Natural killer cell (primary cell): ENCODE measurements around the gene COL27A1. TPM values are rescaled to one million over a fixed set of nuclear protein-coding genes. Genes with fewer than 3 reads are reported as not detected.

Experiments used
- ATAC-seq, 3 donors: fragments of 150-1000 bp in 2 of 3; fragments of 200-7000 bp in 1 of 3; cut with Tn5 transposase; 1 replicate in 1 of 3; 2 replicates in 2 of 3; pipeline ENCODE4 v1.10.0; 2021; ENCODE audit warnings: mild to moderate bottlenecking in 2 of 3, moderate library complexity in 2 of 3
- DNase-seq, 2 donors: peaks; one replicate each; pipeline versions ENCODE4 v3.0.0 to v3.0.0-alpha.2; 2013 to 2021; ENCODE audit warnings: mixed read lengths in 1 of 2
- H3K27ac ChIP-seq: one replicate; pipeline ENCODE4 v1.5.1; 2013; ENCODE audit warnings: mild to moderate bottlenecking, low read length
- H3K27me3 ChIP-seq: one replicate; pipeline ENCODE4 v1.6.1; 2013; ENCODE audit warnings: low read length; ENCODE audit not compliant: control insufficient read depth, insufficient read depth
- H3K36me3 ChIP-seq: one replicate; pipeline ENCODE4 v1.6.1; 2013; ENCODE audit warnings: low read length; ENCODE audit not compliant: control insufficient read depth, insufficient read depth
- H3K4me1 ChIP-seq: one replicate; pipeline ENCODE4 v1.6.1; 2013; ENCODE audit warnings: low read length; ENCODE audit not compliant: control insufficient read depth, insufficient read depth
- H3K4me3 ChIP-seq: one replicate; pipeline ENCODE4 v1.5.1; 2013; ENCODE audit warnings: low read length
- H3K9me3 ChIP-seq: one replicate; pipeline ENCODE4 v1.6.1; 2013; ENCODE audit warnings: low read length; ENCODE audit not compliant: control insufficient read depth, insufficient read depth
- H3K27ac Mint-ChIP-seq, 2 donors: one replicate each; pipeline ENCODE4 v1.8.0; 2022; ENCODE audit warnings: mild to moderate bottlenecking in 2 of 2, mixed read lengths in 2 of 2, moderate library complexity in 1 of 2
- H3K27me3 Mint-ChIP-seq, 2 donors: one replicate each; pipeline ENCODE4 v1.8.0; 2022; ENCODE audit warnings: low read depth in 2 of 2, mixed read lengths in 2 of 2
- H3K36me3 Mint-ChIP-seq: one replicate; pipeline ENCODE4 v1.8.0; 2022; ENCODE audit warnings: mixed read lengths
- H3K4me1 Mint-ChIP-seq, 2 donors: one replicate each; pipeline ENCODE4 v1.8.0; 2022; ENCODE audit warnings: mixed read lengths in 2 of 2
- H3K4me3 Mint-ChIP-seq: one replicate; pipeline ENCODE4 v1.8.0; 2022; ENCODE audit warnings: mild to moderate bottlenecking, moderate library complexity, mixed read lengths
- H3K9me3 Mint-ChIP-seq, 2 donors: one replicate each; pipeline ENCODE4 v1.8.0; 2022; ENCODE audit warnings: mixed read lengths in 2 of 2
- WGBS: methylation state at CpG from one replicate; pipeline ENCODE4 v1.1.7; 2013; ENCODE audit warnings: missing lambda C conversion rate; ENCODE audit not compliant: insufficient coverage; 5-methylcytosine and 5-hydroxymethylcytosine counted together
- intact Hi-C: fragments of 100-400 bp; cut with micrococcal nuclease; formaldehyde crosslinking; loops from one replicate; pipeline ENCODE4 v1.14.2; 2022
- total RNA-seq, 4 donors: library from RNA; stranded (reverse); fragments of 120-200 nt in 1 of 4; gene quantifications; one replicate each; pipeline versions ENCODE4 v1.2.3 to v1.2.4, GENCODE V29; 2013 to 2022
- TF ChIP-seq, protein P1 (sequence below): fragments of 200-600 bp; IDR thresholded peaks from one replicate; pipeline ENCODE4 v1.8.0; 2022; ENCODE audit warnings: antibody characterized with exemption

The COL27A1 gene
- total RNA-seq, 3 donors from 2014 or later (not counting 1 experiment from before 2014, with no cell fraction given): not detected

DNA sequence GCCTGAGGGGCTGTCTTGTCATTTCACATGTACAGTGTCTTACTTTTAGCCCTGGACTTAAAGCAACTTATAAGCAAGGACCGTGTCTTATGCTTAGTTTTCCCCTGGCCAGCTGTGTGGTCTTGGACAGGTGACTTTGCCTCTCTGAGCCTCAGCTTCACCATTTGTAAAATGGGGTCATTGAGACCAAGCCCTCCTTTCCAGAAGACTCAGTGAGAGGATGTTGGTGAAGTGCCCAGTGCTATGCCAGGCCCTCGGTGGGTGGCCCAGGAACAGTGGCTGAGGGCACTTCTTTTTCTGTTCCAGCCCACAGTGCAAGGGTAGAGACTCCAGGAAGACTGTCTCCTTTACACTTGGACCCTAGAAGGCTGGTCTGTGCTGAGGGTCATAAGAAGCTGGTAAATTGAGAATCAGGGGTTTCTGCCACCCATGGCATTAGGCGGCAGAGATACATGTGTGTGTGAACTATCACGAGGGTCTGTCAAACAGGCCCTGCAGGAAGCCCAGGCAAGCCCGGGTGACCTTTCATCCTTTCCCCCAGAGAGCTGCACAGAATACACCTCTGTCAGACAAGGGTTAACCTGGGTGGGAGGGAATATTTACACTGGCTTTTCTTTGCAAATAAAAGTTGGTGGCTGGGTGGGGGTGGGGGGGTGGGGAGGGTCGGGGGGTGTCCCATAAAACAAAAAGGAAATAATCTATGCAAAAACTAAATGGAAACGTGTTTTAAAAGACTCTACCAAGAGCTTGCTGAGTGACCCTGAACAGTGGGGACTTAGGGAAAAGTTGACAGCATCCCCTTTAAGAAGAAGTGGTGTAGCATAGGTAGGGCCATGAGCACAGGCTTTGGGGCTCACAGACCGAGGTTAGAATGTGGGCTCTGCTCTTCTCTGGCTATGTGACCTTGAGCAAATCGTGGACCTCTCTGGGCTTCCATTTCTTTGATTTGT is 35.8 kb upstream of the COL27A1 start:
- no peaks in the 10 kb centered on the region for H3K4me1 ChIP-seq
- H3K4me3 Mint-ChIP-seq: no peak overlapping the region
- H3K27me3 Mint-ChIP-seq: peaks cover 10 to 17% of the 10 kb centered on the region in 2 donors
- TF ChIP-seq, protein P1, sequence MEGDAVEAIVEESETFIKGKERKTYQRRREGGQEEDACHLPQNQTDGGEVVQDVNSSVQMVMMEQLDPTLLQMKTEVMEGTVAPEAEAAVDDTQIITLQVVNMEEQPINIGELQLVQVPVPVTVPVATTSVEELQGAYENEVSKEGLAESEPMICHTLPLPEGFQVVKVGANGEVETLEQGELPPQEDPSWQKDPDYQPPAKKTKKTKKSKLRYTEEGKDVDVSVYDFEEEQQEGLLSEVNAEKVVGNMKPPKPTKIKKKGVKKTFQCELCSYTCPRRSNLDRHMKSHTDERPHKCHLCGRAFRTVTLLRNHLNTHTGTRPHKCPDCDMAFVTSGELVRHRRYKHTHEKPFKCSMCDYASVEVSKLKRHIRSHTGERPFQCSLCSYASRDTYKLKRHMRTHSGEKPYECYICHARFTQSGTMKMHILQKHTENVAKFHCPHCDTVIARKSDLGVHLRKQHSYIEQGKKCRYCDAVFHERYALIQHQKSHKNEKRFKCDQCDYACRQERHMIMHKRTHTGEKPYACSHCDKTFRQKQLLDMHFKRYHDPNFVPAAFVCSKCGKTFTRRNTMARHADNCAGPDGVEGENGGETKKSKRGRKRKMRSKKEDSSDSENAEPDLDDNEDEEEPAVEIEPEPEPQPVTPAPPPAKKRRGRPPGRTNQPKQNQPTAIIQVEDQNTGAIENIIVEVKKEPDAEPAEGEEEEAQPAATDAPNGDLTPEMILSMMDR: no peak
- no peaks in the 10 kb centered on the region for H3K36me3 Mint-ChIP-seq
- H3K4me1 Mint-ChIP-seq: no peaks in the 10 kb centered on the region
- H3K9me3 Mint-ChIP-seq: no peaks in the 10 kb centered on the region
- no peaks in the 10 kb centered on the region for H3K27me3 ChIP-seq
- no peaks in the 10 kb centered on the region for H3K9me3 ChIP-seq
- no peak overlapping the region for H3K27ac Mint-ChIP-seq
- ATAC-seq (no peak), DNase-seq (no peak)
- intact Hi-C loops: no loop called here
- H3K27ac ChIP-seq: no peak overlapping the region
- no peaks in the 10 kb centered on the region for H3K36me3 ChIP-seq
- H3K4me3 ChIP-seq: no peak overlapping the region
- 84% methylated on average over 8 of the region's 9 CpGs for WGBS

DNA sequence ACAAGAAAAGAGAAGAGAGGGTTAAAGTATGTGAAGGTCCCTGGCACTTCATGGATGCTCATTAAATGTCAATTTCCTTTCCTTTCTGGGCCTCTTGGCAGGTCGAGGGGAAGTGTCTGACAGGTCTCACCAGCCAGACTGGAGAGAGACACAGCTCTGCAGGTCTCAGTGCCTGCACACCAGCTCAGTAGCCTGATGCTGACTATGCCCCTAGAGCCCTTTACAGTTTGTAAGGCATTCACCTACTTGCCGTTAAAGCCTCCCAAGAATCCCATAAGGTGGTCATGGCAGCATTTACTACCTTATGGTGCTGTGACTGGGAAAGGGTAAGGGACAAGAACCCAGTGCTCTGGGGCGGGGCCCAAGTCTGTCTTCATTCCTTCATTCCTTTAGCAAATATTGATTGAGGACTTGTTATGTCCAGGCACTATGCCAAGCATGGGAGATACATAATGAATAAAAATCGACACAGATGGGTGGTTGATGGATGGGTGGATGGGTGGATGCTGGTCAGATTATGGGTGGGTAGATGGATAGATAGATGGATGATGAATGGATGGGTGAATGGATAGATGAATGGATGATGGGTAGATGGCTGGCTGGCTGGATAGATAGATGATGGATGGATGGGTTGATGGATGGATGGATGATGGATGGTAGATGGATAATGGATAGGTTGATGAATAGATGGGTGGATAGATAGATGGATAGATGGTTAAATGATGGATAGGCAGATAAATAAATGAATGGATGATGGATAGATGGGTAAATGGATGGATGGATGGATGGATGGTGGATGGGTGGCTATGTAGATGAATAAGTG is 34.9 kb upstream of the COL27A1 start:
- Mint-ChIP-seq H3K9me3 (no peaks in the 10 kb centered on the region), H3K36me3 (no peaks in the 10 kb centered on the region), H3K4me1 (no peaks in the 10 kb centered on the region), H3K27ac (no peak overlapping the region), H3K4me3 (no peak overlapping the region), H3K27me3 (peaks cover 10 to 17% of the 10 kb centered on the region in 2 donors)
- ATAC-seq (no peak), DNase-seq (no peak)
- TF ChIP-seq, protein P1: no peak
- 63% methylated on average over 4 of the region's 4 CpGs for WGBS
- H3K9me3 ChIP-seq: no peaks in the 10 kb centered on the region
- H3K36me3 ChIP-seq: no peaks in the 10 kb centered on the region
- no peak overlapping the region for H3K4me3 ChIP-seq
- H3K27me3 ChIP-seq: no peaks in the 10 kb centered on the region
- no peak overlapping the region for H3K27ac ChIP-seq
- intact Hi-C loops: no loop called here
- H3K4me1 ChIP-seq: no peaks in the 10 kb centered on the region

DNA sequence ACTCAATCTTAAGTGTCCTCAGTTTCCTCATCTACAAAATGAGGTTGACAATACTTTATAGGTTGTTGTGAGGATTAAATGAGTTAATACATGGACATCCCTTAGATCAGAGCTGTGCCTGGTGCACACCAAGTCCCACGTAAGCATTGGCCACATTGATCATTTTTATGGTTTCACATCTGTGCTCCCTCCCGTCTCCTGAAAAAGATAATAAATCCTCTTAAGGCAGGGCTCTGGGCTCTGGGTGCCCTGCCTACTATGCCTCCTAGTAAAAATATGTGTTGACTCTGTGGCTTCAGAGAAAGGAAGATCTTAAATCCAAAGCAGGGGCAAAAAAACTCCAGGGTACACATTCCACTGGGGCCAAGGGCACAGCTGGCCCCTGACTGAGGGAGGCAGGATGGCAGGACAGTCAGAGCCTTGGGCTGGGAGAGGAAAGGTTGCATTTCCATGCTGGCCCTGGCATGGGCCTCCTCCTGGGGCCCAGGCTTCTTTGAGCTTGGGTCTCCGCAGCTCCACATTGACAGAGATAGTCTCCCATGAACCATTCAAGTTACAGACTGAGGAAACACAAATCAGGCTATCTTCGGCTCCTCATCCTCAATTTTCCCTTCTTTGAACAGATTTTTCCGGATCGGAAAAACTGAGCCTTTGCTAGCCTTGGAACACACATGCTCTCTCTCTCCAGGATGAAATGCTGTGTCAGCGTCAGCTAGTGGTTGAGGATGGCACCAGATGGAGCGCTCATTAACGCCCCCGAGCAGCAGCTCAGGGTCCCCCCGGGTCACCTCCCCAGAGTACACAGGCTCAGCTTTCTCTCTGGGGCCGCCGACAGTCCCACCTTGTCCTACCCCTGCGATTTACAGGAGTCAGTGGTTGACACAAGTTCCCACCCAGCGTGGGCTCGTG is 33.9 kb upstream of the COL27A1 start:
- intact Hi-C loops: no loop called here
- ATAC-seq (no peak), DNase-seq (no peak)
- Histone ChIP-seq H3K27me3 (no peaks in the 10 kb centered on the region), H3K9me3 (no peaks in the 10 kb centered on the region), H3K36me3 (no peaks in the 10 kb centered on the region), H3K4me1 (no peaks in the 10 kb centered on the region), H3K4me3 (no peak overlapping the region), H3K27ac (no peak overlapping the region)
- Mint-ChIP-seq H3K36me3 (no peaks in the 10 kb centered on the region), H3K4me3 (no peak overlapping the region), H3K4me1 (no peaks in the 10 kb centered on the region), H3K9me3 (no peaks in the 10 kb centered on the region), H3K27ac (no peak overlapping the region), H3K27me3 (peaks cover 16 to 17% of the 10 kb centered on the region in 2 donors)
- WGBS: 87% methylated on average over 16 of the region's 16 CpGs
- TF ChIP-seq, protein P1: no peak
